ENCODE measurements around the gene MRPL38. TPM values are rescaled to one million over a fixed set of nuclear protein-coding genes. Genes with fewer than 3 reads are reported as not detected.

Gene MRPL38
- total RNA-seq, 4 donors from 2014 or later, result 28.4 to 57.9 (median 46.0) TPM

GRCh38 chr17:75940727-75941441, 36.2 kb upstream of the MRPL38 start, which contains the start of gene FBF1:
TSS of gene FBF1 (minus strand) at chr17:75941042. CDS start at chr17:75938149, 2,893 bp downstream.
- TF ChIP-seq CTCF (IDR thresholded peaks at IDR 0.05; ENCODE audit: low read depth), result no peak

GRCh38 chr17:75937652-75938051, 33.0 kb upstream of the MRPL38 start:
- no peak for TF ChIP-seq CTCF (IDR thresholded peaks at IDR 0.05; ENCODE audit: low read depth)

- TF ChIP-seq CTCF (IDR thresholded peaks at IDR 0.05; ENCODE audit: low read depth), result no peak
Measured at GRCh38 chr17:75933808-75934207, 29.1 kb upstream of the MRPL38 start.

- TF ChIP-seq CTCF (IDR thresholded peaks at IDR 0.05; ENCODE audit: low read depth), result no peak
Measured at GRCh38 chr17:75932852-75933251, 28.2 kb upstream of the MRPL38 start.

GRCh38 chr17:75931062-75931461, 26.4 kb upstream of the MRPL38 start:
- no peak for TF ChIP-seq CTCF (IDR thresholded peaks at IDR 0.05; ENCODE audit: low read depth)

GRCh38 chr17:75927286-75927922, 22.7 kb upstream of the MRPL38 start:
- TF ChIP-seq CTCF (IDR thresholded peaks at IDR 0.05; ENCODE audit: low read depth), result no peak

- no peak for TF ChIP-seq CTCF (IDR thresholded peaks at IDR 0.05; ENCODE audit: low read depth)
Measured at GRCh38 chr17:75926456-75926855, 21.8 kb upstream of the MRPL38 start.

Data from subcutaneous adipose tissue (tissue), 4 donors.